ENCODE results near the gene ITGAX.

ITGAX gene

GRCh38 chr16:31348579-31348978, 6.4 kb upstream of the ITGAX start:
- no peak for DNase-seq (ENCODE audit: low spot score)

GRCh38 chr16:31350275-31351005, 4.5 kb upstream of the ITGAX start:
- DNase-seq (ENCODE audit: low spot score), result no peak

- peak; percentile 54 for DNase-seq (ENCODE audit: low spot score)
Measured at GRCh38 chr16:31351246-31351941, 3.6 kb upstream of the ITGAX start.

- DNase-seq (ENCODE audit: low spot score), result no peak
Measured at GRCh38 chr16:31351942-31352325, 3.0 kb upstream of the ITGAX start.

- DNase-seq (ENCODE audit: low spot score), result peak; percentile 72
Measured at GRCh38 chr16:31352376-31353115, 2.4 kb upstream of the ITGAX start.

- DNase-seq (ENCODE audit: low spot score), result no peak
Measured at GRCh38 chr16:31355431-31356100, 590 bp downstream of the ITGAX start.

GRCh38 chr16:31356566-31357323, 1.8 kb downstream of the ITGAX start:
- DNase-seq (ENCODE audit: low spot score), result no peak

GRCh38 chr16:31357324-31358109, 2.5 kb downstream of the ITGAX start:
- no peak for DNase-seq (ENCODE audit: low spot score)

- no peak for DNase-seq (ENCODE audit: low spot score)
Measured at GRCh38 chr16:31360251-31360650, 5.3 kb downstream of the ITGAX start.

GRCh38 chr16:31361201-31362110, 6.5 kb downstream of the ITGAX start:
- no peak for DNase-seq (ENCODE audit: low spot score)

GRCh38 chr16:31362476-31363405, 7.8 kb downstream of the ITGAX start:
- no peak for DNase-seq (ENCODE audit: low spot score)

- DNase-seq (ENCODE audit: low spot score), result no peak
Measured at GRCh38 chr16:31363721-31364120, 8.7 kb downstream of the ITGAX start.

- DNase-seq (ENCODE audit: low spot score), result no peak
Measured at GRCh38 chr16:31364421-31364820, 9.4 kb downstream of the ITGAX start.

GRCh38 chr16:31365131-31365865, 10.3 kb downstream of the ITGAX start:
- no peak for DNase-seq (ENCODE audit: low spot score)

GRCh38 chr16:31367853-31368252, 12.9 kb downstream of the ITGAX start:
- no peak for DNase-seq (ENCODE audit: low spot score)

GRCh38 chr16:31371008-31371407, 16.0 kb downstream of the ITGAX start:
- DNase-seq (ENCODE audit: low spot score), result no peak

- no peak for DNase-seq (ENCODE audit: low spot score)
Measured at GRCh38 chr16:31371619-31372484, 16.9 kb downstream of the ITGAX start.
